ENCODE measurements around the gene GPR150. TPM values are rescaled to one million over a fixed set of nuclear protein-coding genes. Genes with fewer than 3 reads are reported as not detected.

The GPR150 gene
- total and polyA plus RNA-seq, 10 of the 15 experiments (the other 5 are each of a cell fraction or from before 2014, with no cell fraction given): 0.08 to 1.1 (median 0.37) TPM; not detected in 1

DNA sequence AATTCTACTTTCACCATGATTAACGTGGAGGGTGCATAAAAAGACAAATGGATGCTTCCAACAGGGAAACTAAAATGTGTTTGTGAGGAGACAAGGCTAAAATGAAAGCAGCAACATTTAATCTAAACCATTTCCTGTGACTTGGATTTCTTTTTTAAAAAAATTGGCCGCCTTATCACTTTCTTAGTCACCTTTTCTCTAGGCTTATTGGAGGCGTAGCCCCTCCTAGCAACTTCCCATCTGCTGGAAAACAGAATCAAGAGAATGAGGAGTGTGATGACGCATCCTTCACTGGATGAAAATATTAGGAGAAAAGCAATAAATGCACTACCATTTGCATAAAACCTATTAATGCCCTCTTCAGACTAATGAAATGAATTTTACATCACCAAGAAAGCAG lies 791 bp upstream of the GPR150 start:
- ATAC-seq (no peak), FAIRE-seq (no peak), DNase-seq (ENCODE audit: low read depth, low spot score) (no peak)
- intact Hi-C loops (cut with micrococcal nuclease; ENCODE audit: unreplicated experiment): loop anchor here (10.0 kb wide), 1 partner anchor 544 kb away; no protein-coding TSS in a partner anchor
- H3K9ac ChIP-seq (ENCODE audit: control insufficient read depth, insufficient read depth, low read length): no peak overlapping the region
- H3K4me2 ChIP-seq (ENCODE audit: control insufficient read depth, insufficient read depth): no peak overlapping the region
- BruUV-seq (replicated peaks): no TSS peak
- H3K9me3 ChIP-seq (replicated peaks; ENCODE audit: control insufficient read depth, insufficient read depth, low read length): no peaks in the 10 kb centered on the region; the same call in 1 of the 3 replicates
- ChIA-PET RAD21 (ENCODE audit: unreplicated experiment) (no interaction called here), SMC1A (ENCODE audit: uncharacterized antibody, unreplicated experiment) (interaction anchor here (1.0 kb wide), 1 partner anchor 39 kb away, joined by 4 read pairs; no protein-coding TSS in a partner anchor), POLR2A (no interaction called here), CTCF (interaction anchor here (1.2 kb wide), 1 partner anchor 10 kb away, joined by 3 read pairs; no protein-coding TSS in a partner anchor)
- no peaks in the 10 kb centered on the region for H3K36me3 ChIP-seq (ENCODE audit: control insufficient read depth in 2 of 2, insufficient read depth in 2 of 2, low read length in 1 of 2)
- no peak overlapping the region for H2AFZ ChIP-seq (ENCODE audit: control insufficient read depth, low read depth, low read length)
- no peak for TF ChIP-seq MYC (IDR thresholded peaks at IDR 0.05; ENCODE audit: insufficient read depth, insufficient read length, insufficient replicate concordance, low read length, severe bottlenecking)
- in situ Hi-C loops (cut with MboI): no loop called here
- H3K79me2 ChIP-seq (ENCODE audit: control insufficient read depth, insufficient read depth, low read length): peaks cover 3% of the 10 kb centered on the region; the same call in 1 of the 2 replicates
- no peak overlapping the region for H3K4me3 ChIP-seq
- WGBS (ENCODE audit: insufficient coverage, insufficient replicate concordance, low lambda C conversion rate, missing lambda C conversion rate): 98% methylated on average over 4 of the region's 4 CpGs
- no peaks in the 10 kb centered on the region for H4K20me1 ChIP-seq (ENCODE audit: control insufficient read depth, insufficient read depth)
- H3K27ac ChIP-seq (ENCODE audit: control insufficient read depth, insufficient read depth): no peak overlapping the region
- peaks cover 23% of the 10 kb centered on the region for H3K4me1 ChIP-seq (ENCODE audit: control insufficient read depth, insufficient read depth, low read length)
- peaks cover 0 to 2% of the 10 kb centered on the region in 2 experiments; a peak in 1 of 4 replicates for H3K27me3 ChIP-seq (replicated peaks in 1 of 2; ENCODE audit: control insufficient read depth in 2 of 2, insufficient read depth in 2 of 2, low read length in 1 of 2)

GRCh38 chr5:95619514-95620029 lies 315 bp upstream of the GPR150 start:
- no TSS peak for BruUV-seq (replicated peaks)
- in situ Hi-C loops (cut with MboI) (no loop called here), intact Hi-C loops (cut with micrococcal nuclease; ENCODE audit: unreplicated experiment) (loop anchor here (10.0 kb wide), 1 partner anchor 545 kb away; no protein-coding TSS in a partner anchor)
- ATAC-seq (no peak), DNase-seq (ENCODE audit: low read depth, low spot score) (no peak), FAIRE-seq (no peak)
- Histone ChIP-seq H3K4me1 (ENCODE audit: control insufficient read depth, insufficient read depth, low read length) (peaks cover 20% of the 10 kb centered on the region), H3K4me2 (ENCODE audit: control insufficient read depth, insufficient read depth) (peak overlapping the region; percentile 95), H3K79me2 (ENCODE audit: control insufficient read depth, insufficient read depth, low read length) (peaks cover 3% of the 10 kb centered on the region; the same call in 1 of the 2 replicates), H2AFZ (ENCODE audit: control insufficient read depth, low read depth, low read length) (peak overlapping the region; percentile 89), H3K9me3 (replicated peaks; ENCODE audit: control insufficient read depth, insufficient read depth, low read length) (no peaks in the 10 kb centered on the region; the same call in 2 of the 3 replicates), H3K4me3 (peak overlapping the region; percentile 79), H4K20me1 (ENCODE audit: control insufficient read depth, insufficient read depth) (no peaks in the 10 kb centered on the region), H3K27me3 (replicated peaks in 1 of 2; ENCODE audit: control insufficient read depth in 2 of 2, insufficient read depth in 2 of 2, low read length in 1 of 2) (peaks cover 0 to 2% of the 10 kb centered on the region in 2 experiments; a peak in 1 of 4 replicates), H3K9ac (ENCODE audit: control insufficient read depth, insufficient read depth, low read length) (peak overlapping the region; percentile 60), H3K36me3 (ENCODE audit: control insufficient read depth in 2 of 2, insufficient read depth in 2 of 2, low read length in 1 of 2) (no peaks in the 10 kb centered on the region), H3K27ac (ENCODE audit: control insufficient read depth, insufficient read depth) (no peak overlapping the region)
- ChIA-PET CTCF (no interaction called here), RAD21 (ENCODE audit: unreplicated experiment) (no interaction called here), SMC1A (ENCODE audit: uncharacterized antibody, unreplicated experiment) (no interaction called here), POLR2A (no interaction called here)
- TF ChIP-seq NFYA (IDR thresholded peaks at IDR 0.05; ENCODE audit: borderline replicate concordance, low read depth, low read length) (no peak), TBL1XR1 (IDR thresholded peaks at IDR 0.05; ENCODE audit: low read depth, low read length) (no peak), CBX5 (IDR thresholded peaks at IDR 0.05; ENCODE audit: low read depth) (no peak)
- 38% methylated on average over 19 of the region's 19 CpGs for WGBS (ENCODE audit: insufficient coverage, insufficient replicate concordance, low lambda C conversion rate, missing lambda C conversion rate)

All from GM12878 (cell line).